ENCODE data around the gene SELENOO. TPM values are rescaled to one million over a fixed set of nuclear protein-coding genes. Genes with fewer than 3 reads are reported as not detected.

SELENOO gene
- total RNA-seq, 1 experiment from 2014 or later: 28.6 TPM

GRCh38 chr22:50182176-50183081, 18.4 kb upstream of the SELENOO start:
- no peak for DNase-seq
- intact Hi-C loops (cut with micrococcal nuclease; ENCODE audit: unreplicated experiment): no loop called here
- no peaks in the 10 kb centered on the region for H3K9me3 Mint-ChIP-seq (ENCODE audit: low read depth, unreplicated experiment)
- CTCF ChIA-PET: no interaction called here
- no peak overlapping the region for H3K4me3 Mint-ChIP-seq (ENCODE audit: low read depth, unreplicated experiment)
- no peaks in the 10 kb centered on the region for H3K27me3 Mint-ChIP-seq (ENCODE audit: unreplicated experiment)
- TF ChIP-seq, protein P1, sequence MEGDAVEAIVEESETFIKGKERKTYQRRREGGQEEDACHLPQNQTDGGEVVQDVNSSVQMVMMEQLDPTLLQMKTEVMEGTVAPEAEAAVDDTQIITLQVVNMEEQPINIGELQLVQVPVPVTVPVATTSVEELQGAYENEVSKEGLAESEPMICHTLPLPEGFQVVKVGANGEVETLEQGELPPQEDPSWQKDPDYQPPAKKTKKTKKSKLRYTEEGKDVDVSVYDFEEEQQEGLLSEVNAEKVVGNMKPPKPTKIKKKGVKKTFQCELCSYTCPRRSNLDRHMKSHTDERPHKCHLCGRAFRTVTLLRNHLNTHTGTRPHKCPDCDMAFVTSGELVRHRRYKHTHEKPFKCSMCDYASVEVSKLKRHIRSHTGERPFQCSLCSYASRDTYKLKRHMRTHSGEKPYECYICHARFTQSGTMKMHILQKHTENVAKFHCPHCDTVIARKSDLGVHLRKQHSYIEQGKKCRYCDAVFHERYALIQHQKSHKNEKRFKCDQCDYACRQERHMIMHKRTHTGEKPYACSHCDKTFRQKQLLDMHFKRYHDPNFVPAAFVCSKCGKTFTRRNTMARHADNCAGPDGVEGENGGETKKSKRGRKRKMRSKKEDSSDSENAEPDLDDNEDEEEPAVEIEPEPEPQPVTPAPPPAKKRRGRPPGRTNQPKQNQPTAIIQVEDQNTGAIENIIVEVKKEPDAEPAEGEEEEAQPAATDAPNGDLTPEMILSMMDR (IDR thresholded peaks at IDR 0.05; ENCODE audit: unreplicated experiment): no peak
- H3K36me3 Mint-ChIP-seq (ENCODE audit: insufficient read depth, unreplicated experiment): peaks cover 35% of the 10 kb centered on the region
- no TSS peak for BruUV-seq (replicated peaks)
- no peaks in the 10 kb centered on the region for H3K4me1 Mint-ChIP-seq (ENCODE audit: low read depth, unreplicated experiment)
- no peak overlapping the region for H3K27ac Mint-ChIP-seq (ENCODE audit: unreplicated experiment)

DNA sequence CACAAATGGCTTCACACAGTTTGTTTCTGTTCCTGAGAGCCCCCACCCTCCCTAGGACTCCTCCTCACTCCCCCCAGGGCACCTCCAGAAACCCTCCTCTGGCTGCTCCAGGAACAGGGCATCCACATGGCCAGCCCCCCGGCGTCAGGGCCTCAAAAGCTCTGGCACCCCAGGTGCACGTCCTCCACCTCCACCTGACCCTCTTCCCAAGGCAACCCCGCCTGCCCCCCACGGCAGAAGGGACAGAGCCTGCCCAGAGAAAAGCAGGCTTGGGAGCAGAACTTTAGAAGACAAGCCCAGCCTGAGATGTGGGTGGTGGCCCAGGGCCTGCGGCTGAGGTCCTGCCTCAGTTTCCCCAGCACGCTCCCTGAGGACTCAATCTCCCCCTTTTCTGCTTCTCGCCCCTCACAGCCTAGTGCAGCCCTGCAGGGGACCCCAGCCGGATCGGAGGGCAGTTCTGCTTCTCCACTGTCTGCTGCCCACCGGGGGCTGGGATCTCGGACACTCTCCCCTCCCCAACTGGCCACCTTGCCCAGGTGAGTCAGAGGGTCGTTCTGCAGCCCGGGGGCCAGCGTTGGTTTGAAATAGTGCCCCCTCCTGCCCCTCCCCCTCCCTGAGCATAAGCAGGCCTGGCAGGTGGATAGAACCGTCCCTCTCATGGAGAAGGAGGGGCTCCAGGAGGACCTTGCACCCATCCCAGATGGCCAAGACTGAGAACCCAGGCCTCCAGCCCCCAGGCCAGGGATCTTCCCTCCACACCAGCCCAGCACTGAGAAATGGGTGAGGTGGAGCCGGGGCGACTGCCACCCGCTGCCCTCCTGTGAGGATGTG, 17.5 kb upstream of the SELENOO start:
- TF ChIP-seq, protein P1 (IDR thresholded peaks at IDR 0.05; ENCODE audit: unreplicated experiment): no peak

GRCh38 chr22:50184004-50184901, 16.6 kb upstream of the SELENOO start:
- TF ChIP-seq, protein P1 (IDR thresholded peaks at IDR 0.05; ENCODE audit: unreplicated experiment): no peak
- peak; percentile 68 for DNase-seq
- Mint-ChIP-seq H3K4me1 (ENCODE audit: low read depth, unreplicated experiment) (peaks cover 4% of the 10 kb centered on the region), H3K36me3 (ENCODE audit: insufficient read depth, unreplicated experiment) (peaks cover 39% of the 10 kb centered on the region), H3K4me3 (ENCODE audit: low read depth, unreplicated experiment) (no peak overlapping the region), H3K9me3 (ENCODE audit: low read depth, unreplicated experiment) (no peaks in the 10 kb centered on the region), H3K27ac (ENCODE audit: unreplicated experiment) (no peak overlapping the region), H3K27me3 (ENCODE audit: unreplicated experiment) (no peaks in the 10 kb centered on the region)
- intact Hi-C loops (cut with micrococcal nuclease; ENCODE audit: unreplicated experiment): no loop called here
- CTCF ChIA-PET: no interaction called here
- no TSS peak for BruUV-seq (replicated peaks)

More for the DNA sequence above, 17.5 kb upstream of the SELENOO start:
- no TSS peak for BruUV-seq (replicated peaks)
- Mint-ChIP-seq H3K9me3 (ENCODE audit: low read depth, unreplicated experiment) (no peaks in the 10 kb centered on the region), H3K4me1 (ENCODE audit: low read depth, unreplicated experiment) (no peaks in the 10 kb centered on the region), H3K36me3 (ENCODE audit: insufficient read depth, unreplicated experiment) (peaks cover 39% of the 10 kb centered on the region), H3K4me3 (ENCODE audit: low read depth, unreplicated experiment) (no peak overlapping the region), H3K27me3 (ENCODE audit: unreplicated experiment) (no peaks in the 10 kb centered on the region), H3K27ac (ENCODE audit: unreplicated experiment) (no peak overlapping the region)
- DNase-seq: no peak
- intact Hi-C loops (cut with micrococcal nuclease; ENCODE audit: unreplicated experiment): no loop called here
- CTCF ChIA-PET: interaction anchor here (0.6 kb wide), 1 partner anchor 153 kb away, joined by 3 read pairs; no protein-coding TSS in a partner anchor

GRCh38 chr22:50184902-50185374, 15.9 kb upstream of the SELENOO start:
- Mint-ChIP-seq H3K27ac (ENCODE audit: unreplicated experiment) (no peak overlapping the region), H3K36me3 (ENCODE audit: insufficient read depth, unreplicated experiment) (peaks cover 40% of the 10 kb centered on the region), H3K9me3 (ENCODE audit: low read depth, unreplicated experiment) (no peaks in the 10 kb centered on the region), H3K27me3 (ENCODE audit: unreplicated experiment) (no peaks in the 10 kb centered on the region), H3K4me1 (ENCODE audit: low read depth, unreplicated experiment) (peaks cover 10% of the 10 kb centered on the region), H3K4me3 (ENCODE audit: low read depth, unreplicated experiment) (peak overlapping the region; percentile 82)
- CTCF ChIA-PET: no interaction called here
- TF ChIP-seq, protein P1 (IDR thresholded peaks at IDR 0.05; ENCODE audit: unreplicated experiment): no peak
- intact Hi-C loops (cut with micrococcal nuclease; ENCODE audit: unreplicated experiment): no loop called here
- DNase-seq: no peak
- no TSS peak for BruUV-seq (replicated peaks)

All from Calu3 (cell line).